HG02943 (cell line): ENCODE results near the gene POLD4.

Source experiments
- ATAC-seq: cut with Tn5 transposase; IDR thresholded peaks from one replicate; pipeline ENCODE4 v1.9.1; 2021; ENCODE audit warnings: mild to moderate bottlenecking, low read depth, moderate library complexity; ENCODE audit not compliant: unreplicated experiment

POLD4 gene

GRCh38 chr11:67372321-67372992 lies 19.1 kb upstream of the POLD4 start:
- ATAC-seq, result no peak

GRCh38 chr11:67371911-67372320 lies 18.6 kb upstream of the POLD4 start:
- no peak for ATAC-seq

- ATAC-seq, result no peak
Measured at GRCh38 chr11:67371189-67371910, 18.0 kb upstream of the POLD4 start.

- no peak for ATAC-seq
Measured at GRCh38 chr11:67370351-67371076, 17.2 kb upstream of the POLD4 start.

GRCh38 chr11:67369801-67370284 lies 16.5 kb upstream of the POLD4 start:
- ATAC-seq, result no peak

- ATAC-seq, result no peak
Measured at GRCh38 chr11:67369275-67369674, 15.9 kb upstream of the POLD4 start.

GRCh38 chr11:67368621-67369020 lies 15.3 kb upstream of the POLD4 start:
- ATAC-seq, result no peak

GRCh38 chr11:67367761-67368227 lies 14.4 kb upstream of the POLD4 start:
- ATAC-seq, result no peak

- no peak for ATAC-seq
Measured at GRCh38 chr11:67366961-67367760, 13.8 kb upstream of the POLD4 start.

- no peak for ATAC-seq
Measured at GRCh38 chr11:67366546-67366945, 13.2 kb upstream of the POLD4 start.

GRCh38 chr11:67365736-67366444 lies 12.5 kb upstream of the POLD4 start:
- ATAC-seq, result no peak

- ATAC-seq, result no peak
Measured at GRCh38 chr11:67364783-67365722, 11.7 kb upstream of the POLD4 start.

GRCh38 chr11:67364169-67364568 lies 10.8 kb upstream of the POLD4 start:
- ATAC-seq, result no peak

- no peak for ATAC-seq
Measured at GRCh38 chr11:67357831-67358670, 4.7 kb upstream of the POLD4 start.

GRCh38 chr11:67356864-67357561 lies 3.7 kb upstream of the POLD4 start:
- no peak for ATAC-seq

GRCh38 chr11:67356387-67356863 lies 3.1 kb upstream of the POLD4 start:
- no peak for ATAC-seq

GRCh38 chr11:67355794-67356386 lies 2.5 kb upstream of the POLD4 start:
- ATAC-seq, result no peak
